C4-2B (cell line): Measurements from ENCODE around the gene PAK6.

Experiments
- H3K27ac ChIP-seq: fragments of 450-650 bp; 2 replicates; pipeline ENCODE4 v1.5.1; 2017
- CTCF ChIP-seq: fragments of 450-650 bp; conservative IDR thresholded peaks from 2 replicates; pipeline ENCODE4 v1.5.1; 2017; ENCODE audit warnings: mild to moderate bottlenecking
- ZFX ChIP-seq: fragments of 450-650 bp; IDR thresholded peaks from 2 replicates; pipeline ENCODE4 v1.6.1; 2017

The PAK6 gene

GRCh38 chr15:40302981-40303380 is 64.1 kb downstream of the PAK6 start:
- TF ChIP-seq ZFX (no peak), CTCF (no peak)
- no peak overlapping the region for H3K27ac ChIP-seq

- TF ChIP-seq CTCF (no peak), ZFX (no peak)
- H3K27ac ChIP-seq: no peak overlapping the region
Measured at GRCh38 chr15:40303576-40303975, 64.7 kb downstream of the PAK6 start.

- TF ChIP-seq CTCF (no peak), ZFX (no peak)
- H3K27ac ChIP-seq: no peak overlapping the region
Measured at GRCh38 chr15:40305281-40305680, 66.4 kb downstream of the PAK6 start.

- no peak for TF ChIP-seq CTCF
- no peak for TF ChIP-seq ZFX
- no peak overlapping the region for H3K27ac ChIP-seq
Measured at GRCh38 chr15:40306371-40306770, 67.5 kb downstream of the PAK6 start.

- no peak overlapping the region for H3K27ac ChIP-seq
Measured at GRCh38 chr15:40306908-40307307, 68.0 kb downstream of the PAK6 start.

GRCh38 chr15:40307421-40308211 is 68.8 kb downstream of the PAK6 start, which contains the start of gene PLCB2:
Gene PLCB2 (minus strand): TSS chr15:40307935. CDS start chr15:40307672, 263 bp downstream.
- TF ChIP-seq ZFX (no peak), CTCF (no peak)
- no peak within 1 kb of the TSS for H3K27ac ChIP-seq

More at GRCh38 chr15:40306908-40307307, 68.0 kb downstream of the PAK6 start:
- TF ChIP-seq CTCF (no peak), ZFX (no peak)

GRCh38 chr15:40309344-40309862 is 70.5 kb downstream of the PAK6 start:
- H3K27ac ChIP-seq: no peak overlapping the region
- TF ChIP-seq ZFX: no peak
